ENCODE data around the gene COL4A2.

- TF ChIP-seq POLR2AphosphoS5 (IDR thresholded peaks at IDR 0.05) (no peak), EP300 (IDR thresholded peaks at IDR 0.05) (no peak), POLR2A (IDR thresholded peaks at IDR 0.05; ENCODE audit: low read depth) (no peak)
- TF ChIP-seq, protein P1, sequence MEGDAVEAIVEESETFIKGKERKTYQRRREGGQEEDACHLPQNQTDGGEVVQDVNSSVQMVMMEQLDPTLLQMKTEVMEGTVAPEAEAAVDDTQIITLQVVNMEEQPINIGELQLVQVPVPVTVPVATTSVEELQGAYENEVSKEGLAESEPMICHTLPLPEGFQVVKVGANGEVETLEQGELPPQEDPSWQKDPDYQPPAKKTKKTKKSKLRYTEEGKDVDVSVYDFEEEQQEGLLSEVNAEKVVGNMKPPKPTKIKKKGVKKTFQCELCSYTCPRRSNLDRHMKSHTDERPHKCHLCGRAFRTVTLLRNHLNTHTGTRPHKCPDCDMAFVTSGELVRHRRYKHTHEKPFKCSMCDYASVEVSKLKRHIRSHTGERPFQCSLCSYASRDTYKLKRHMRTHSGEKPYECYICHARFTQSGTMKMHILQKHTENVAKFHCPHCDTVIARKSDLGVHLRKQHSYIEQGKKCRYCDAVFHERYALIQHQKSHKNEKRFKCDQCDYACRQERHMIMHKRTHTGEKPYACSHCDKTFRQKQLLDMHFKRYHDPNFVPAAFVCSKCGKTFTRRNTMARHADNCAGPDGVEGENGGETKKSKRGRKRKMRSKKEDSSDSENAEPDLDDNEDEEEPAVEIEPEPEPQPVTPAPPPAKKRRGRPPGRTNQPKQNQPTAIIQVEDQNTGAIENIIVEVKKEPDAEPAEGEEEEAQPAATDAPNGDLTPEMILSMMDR (IDR thresholded peaks at IDR 0.05) = no peak
Measured at GRCh38 chr13:110330491-110331011, 23.5 kb downstream of the COL4A2 start.

Data from esophagus muscularis mucosa (tissue), 4 donors.